NCI-H345 (cell line): ENCODE results near the gene PROZ.

ENCODE experiments used
- DNase-seq: peaks from one replicate; lab custom pipeline; 2025; lab: John Stamatoyannopoulos, UW

PROZ gene

GRCh38 chr13:113140677-113141600 is 17.5 kb upstream of the PROZ start:
- DNase-seq: no peak

- no peak for DNase-seq
These were observed 16.9 kb upstream of the PROZ start for GRCh38 chr13:113141601-113141970.

DNA sequence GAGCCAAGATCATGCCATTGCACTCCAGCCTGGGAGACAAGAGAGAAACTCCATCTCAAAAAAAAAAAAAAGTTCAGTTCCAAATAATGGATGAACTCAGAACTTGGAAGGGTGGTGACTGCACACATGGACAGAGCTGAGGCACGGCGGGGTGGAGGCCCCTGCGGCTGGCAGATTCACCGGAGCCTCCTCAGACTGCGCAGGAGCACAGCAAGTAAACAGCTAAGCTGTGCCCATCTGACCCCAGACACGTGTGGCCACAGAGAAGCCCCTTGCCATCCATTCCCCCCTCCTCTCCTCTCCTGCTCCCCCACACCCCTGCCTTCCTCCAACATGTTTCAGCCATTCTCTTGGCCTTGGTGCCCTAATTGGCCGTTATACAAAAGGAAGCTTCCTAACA is 15.6 kb upstream of the PROZ start:
- DNase-seq: no peak

DNA sequence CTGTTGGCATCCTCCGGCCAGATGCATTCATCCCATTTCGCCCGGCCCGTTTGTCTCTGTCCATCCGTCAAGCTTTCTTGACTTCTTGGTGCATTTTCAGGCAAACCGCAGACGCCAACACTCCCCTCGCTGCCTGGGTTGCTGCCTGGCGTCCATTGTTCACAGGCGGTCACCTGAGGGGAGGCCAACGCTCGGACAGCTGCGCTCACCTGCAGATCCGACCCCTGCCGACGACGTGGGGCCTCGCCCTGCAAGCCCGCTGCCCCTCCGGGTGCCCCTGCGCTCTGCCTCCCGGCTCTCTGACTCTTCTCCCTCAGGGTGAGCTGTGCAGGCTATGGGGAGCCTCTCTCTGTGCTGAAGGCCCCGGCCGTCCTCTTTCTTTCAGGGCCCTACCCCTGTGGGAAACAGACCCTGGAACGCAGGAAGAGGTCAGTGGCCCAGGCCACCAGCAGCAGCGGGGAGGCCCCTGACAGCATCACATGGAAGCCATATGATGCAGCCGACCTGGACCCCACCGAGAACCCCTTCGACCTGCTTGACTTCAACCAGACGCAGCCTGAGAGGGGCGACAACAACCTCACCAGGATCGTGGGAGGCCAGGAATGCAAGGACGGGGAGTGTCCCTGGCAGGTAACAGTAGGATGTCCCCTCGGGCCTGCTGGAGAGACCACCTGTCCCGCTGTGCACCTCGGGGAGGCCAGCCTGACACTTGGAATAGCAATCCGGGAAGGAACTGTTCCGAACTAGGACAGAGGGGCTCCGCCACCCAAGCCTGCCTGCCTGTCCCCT is 14.8 kb upstream of the PROZ start:
- DNase-seq: no peak

DNA sequence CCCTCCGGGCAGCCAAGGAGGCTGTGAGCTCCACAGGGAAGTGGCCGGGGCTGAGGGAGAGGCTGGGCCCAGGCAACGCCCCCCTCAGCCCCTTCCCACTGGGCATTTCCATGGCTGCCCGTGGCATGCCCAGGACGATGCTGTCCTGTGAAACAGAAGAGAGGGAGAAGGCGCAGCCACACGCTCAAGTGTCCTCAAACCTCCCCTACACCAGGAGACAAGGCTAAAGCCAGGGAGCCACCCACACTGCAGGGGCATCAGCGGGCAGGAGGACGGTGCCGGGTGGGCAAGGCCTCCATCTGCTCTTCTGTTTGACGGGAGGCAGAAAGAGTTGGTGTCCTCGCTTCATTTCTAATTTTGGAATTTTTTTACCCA is 14.2 kb upstream of the PROZ start:
- DNase-seq: no peak

GRCh38 chr13:113145496-113145895 is 13.0 kb upstream of the PROZ start:
- no peak for DNase-seq

GRCh38 chr13:113145911-113146598 is 12.4 kb upstream of the PROZ start:
- DNase-seq: no peak

DNA sequence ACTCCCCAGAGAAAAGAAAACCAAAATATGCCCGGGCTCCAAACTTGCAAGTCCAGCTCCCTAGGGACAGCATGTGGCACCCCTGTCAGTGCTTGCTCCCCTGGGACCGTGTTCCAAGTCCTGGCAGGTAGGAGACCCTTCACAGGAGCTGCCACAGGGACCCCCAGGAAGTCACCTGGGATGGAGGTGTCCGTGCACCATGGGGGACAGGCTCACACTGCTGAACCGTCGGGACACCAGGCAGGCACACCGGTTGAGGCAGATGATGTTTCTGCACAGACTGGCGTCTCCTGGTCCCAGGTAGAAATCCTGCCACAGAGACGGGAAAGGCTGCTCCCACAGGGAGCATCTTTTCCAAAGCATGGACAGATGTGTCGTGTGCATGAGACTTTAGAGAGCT is 11.7 kb upstream of the PROZ start:
- DNase-seq: no peak

- DNase-seq: no peak
These were observed 11.2 kb upstream of the PROZ start for GRCh38 chr13:113147206-113147605.

GRCh38 chr13:113148407-113148806 is 10.0 kb upstream of the PROZ start:
- DNase-seq: no peak

DNA sequence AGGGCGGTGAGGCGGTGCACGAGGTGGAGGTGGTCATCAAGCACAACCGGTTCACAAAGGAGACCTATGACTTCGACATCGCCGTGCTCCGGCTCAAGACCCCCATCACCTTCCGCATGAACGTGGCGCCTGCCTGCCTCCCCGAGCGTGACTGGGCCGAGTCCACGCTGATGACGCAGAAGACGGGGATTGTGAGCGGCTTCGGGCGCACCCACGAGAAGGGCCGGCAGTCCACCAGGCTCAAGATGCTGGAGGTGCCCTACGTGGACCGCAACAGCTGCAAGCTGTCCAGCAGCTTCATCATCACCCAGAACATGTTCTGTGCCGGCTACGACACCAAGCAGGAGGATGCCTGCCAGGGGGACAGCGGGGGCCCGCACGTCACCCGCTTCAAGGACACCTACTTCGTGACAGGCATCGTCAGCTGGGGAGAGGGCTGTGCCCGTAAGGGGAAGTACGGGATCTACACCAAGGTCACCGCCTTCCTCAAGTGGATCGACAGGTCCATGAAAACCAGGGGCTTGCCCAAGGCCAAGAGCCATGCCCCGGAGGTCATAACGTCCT is 9.4 kb upstream of the PROZ start:
- DNase-seq: no peak

DNA sequence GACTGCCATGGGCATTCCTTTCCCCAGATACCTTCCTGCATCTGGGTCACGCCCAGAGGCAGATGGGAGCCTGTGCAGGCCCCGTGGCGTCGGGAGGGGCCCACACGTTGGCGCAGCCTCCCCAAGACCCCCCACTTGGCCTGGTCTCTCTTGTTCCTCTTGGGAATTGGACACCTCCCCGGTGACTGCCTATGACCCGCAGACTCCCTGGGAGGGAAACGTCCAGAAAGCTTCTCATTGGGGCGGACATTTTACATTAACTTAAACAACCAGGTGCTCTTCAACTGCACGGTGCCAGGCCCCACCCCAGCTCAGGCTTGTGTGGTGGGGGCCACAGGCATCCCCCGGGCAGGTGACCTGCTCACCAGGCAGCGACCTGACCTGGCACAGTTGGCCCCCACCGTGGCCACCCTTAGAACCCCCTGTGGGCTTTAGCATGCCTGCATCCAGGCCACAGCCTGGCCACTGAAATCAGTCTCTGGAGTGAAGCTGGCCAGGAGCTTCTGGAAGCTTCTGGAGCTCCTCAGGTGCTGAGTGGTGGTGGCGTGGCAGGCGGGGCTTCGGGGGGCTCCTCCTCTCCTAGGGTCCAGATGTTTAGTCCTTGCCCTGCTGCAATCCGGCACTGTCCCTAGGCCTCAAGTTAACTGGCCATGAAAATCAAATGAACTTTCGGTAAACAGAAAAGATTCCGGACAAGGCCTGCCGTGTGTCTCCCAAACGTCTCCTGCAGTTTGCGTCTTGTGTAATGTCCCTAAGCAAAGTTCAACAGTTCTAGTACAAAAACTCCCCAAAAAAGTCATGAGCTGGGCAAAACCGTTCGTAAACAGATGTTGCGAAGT is 8.5 kb upstream of the PROZ start:
- DNase-seq: no peak

- no peak for DNase-seq
These were observed 7.7 kb upstream of the PROZ start for GRCh38 chr13:113150550-113151365.

DNA sequence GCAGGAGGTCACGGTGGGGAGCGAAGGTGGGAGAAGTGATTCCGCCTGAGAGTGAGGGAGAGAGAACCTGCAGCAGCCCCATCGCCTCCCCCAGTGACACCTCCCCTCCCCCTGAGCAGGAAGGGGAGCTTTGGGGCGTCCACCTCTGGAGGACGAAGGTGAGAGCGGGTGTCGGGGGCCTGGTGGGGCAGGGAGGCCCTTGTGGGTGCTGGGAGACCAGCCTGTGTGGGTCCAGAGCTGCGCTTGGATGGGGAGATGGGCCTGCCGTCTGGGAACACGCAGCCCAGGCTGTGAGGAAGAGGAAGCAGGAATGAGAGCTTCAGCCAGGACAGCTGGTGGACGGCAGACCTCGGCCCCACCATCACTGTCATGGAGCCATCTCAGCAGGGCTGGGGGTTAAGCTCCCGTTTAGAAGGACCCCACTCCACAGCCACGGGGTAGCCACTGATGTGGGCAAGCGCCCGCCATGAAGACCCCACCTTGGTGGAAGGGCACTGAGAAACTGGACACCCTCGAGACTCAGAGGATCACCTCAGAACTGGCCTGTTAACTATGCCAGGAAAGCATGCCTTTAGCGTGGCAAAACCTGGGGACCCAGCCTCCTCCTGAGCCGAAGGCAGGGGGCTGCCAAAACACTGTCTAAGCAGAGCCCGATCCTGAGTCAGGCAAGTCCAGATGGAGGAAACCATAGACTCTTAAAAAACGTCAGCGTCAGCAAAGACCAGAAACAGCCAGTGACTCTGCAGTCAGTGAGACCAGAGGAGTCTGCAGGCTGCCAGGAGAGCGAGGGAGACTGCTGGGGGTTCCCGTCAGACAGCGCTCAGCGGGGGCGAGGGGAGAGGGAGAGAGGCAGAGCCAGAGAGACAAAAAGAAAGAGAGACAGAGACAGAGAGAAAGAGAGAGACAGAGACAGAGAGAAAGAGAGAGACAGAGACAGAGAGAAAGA is 6.4 kb upstream of the PROZ start:
- no peak for DNase-seq

GRCh38 chr13:113152691-113152983 is 5.8 kb upstream of the PROZ start:
- DNase-seq: no peak

GRCh38 chr13:113152984-113153809 is 5.3 kb upstream of the PROZ start:
- peak; percentile 47 for DNase-seq

DNA sequence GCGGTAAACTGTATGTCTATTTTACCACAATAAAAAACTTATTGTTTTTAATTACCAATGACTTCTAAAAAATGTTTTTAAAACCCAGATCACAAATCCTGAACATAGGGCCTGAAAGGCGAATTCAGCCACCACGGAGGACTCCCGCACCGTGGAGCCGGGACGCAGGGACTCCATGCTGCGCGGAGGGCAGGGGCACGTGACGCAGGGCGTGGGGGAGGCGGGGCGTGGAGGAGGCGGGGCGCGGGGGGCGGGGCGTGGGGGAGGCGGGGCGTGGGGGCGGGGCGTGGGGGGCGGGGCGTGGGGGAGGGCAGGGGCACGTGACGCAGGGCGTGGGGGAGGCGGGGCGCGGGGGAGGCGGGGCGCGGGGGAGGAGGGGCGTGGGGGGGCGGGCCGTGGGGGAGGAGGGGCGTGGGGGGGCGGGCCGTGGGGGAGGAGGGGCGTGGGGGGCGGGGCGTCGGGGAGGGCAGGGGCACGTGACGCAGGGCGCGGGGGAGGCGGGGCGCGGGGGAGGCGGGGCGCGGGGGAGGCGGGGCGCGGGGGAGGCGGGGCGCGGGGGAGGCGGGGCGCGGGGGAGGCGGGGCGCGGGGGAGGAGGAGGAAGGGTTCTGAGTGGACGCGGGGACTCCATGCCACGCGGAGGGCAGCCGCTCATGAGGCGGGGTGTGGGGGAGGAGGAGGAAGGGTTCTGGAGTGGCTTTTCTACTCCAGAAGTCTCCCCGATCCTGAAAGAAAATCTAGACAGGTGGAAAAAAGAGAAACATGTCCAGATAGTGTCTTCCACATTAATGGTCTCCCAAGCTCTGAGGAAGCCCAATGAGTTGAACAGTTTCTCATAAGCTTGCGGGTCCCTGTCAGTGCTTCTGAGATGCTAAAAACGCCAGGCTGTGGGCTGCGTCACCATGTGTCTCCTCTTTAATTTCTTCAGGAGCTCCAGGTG is 4.4 kb upstream of the PROZ start:
- peak; percentile 75 for DNase-seq

DNA sequence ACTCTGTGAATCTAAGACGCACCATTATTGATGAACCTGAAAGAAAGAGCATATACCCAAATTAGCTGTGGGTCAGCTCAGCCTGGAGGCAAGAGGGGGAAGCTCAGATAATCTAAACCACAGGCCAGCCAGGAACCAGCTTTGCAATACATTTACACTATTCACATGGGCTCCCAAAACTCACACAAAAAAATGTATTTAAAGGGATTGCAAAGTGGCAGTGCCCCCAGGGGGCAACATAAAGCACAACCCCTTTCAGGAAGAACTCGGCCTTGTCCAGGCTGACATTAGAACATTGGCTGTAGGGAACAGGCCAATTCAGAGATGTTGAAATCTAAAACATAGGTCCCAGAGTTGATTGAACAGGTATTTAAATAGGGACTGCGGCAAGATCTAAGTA is 3.2 kb upstream of the PROZ start:
- DNase-seq: no peak
